Fibroblast of villous mesenchyme (primary cell): Measurements from ENCODE around the gene EPC2. TPM values are rescaled to one million over a fixed set of nuclear protein-coding genes. Genes with fewer than 3 reads are reported as not detected.
A peak's percentile ranks its signal among the peaks of the same experiment; 100 is the strongest.
"Not testable (repeated sequence)": the region's sequence is repeated elsewhere in the genome, so short reads cannot be mapped to it uniquely, and the experiment has no call there.

Experiments used
- DNase-seq: peaks from one replicate; pipeline ENCODE4 v3.0.0-alpha.2; 2010; ENCODE audit warnings: low read depth
- H3K4me3 ChIP-seq: 2 replicates; pipeline ENCODE4 v1.5.1; 2011; ENCODE audit warnings: low read depth, mild to moderate bottlenecking, low read length
- CTCF ChIP-seq: IDR thresholded peaks from 2 replicates; pipeline ENCODE4 v1.5.1; 2012; ENCODE audit warnings: low read depth, mild to moderate bottlenecking, low read length; ENCODE audit not compliant: insufficient read depth
- total RNA-seq: library from RNA; depleted of rRNA; stranded (reverse); fragments of >200 nt; gene quantifications from 2 replicates; pipeline ENCODE4 v1.2.3, GENCODE V29; 2012

The EPC2 gene
- total RNA-seq, 1 donor = 23.3 TPM

GRCh38 chr2:148654435-148654834, 9.9 kb downstream of the EPC2 start:
- no peak for TF ChIP-seq CTCF
- H3K4me3 ChIP-seq = no peak overlapping the region
- no peak for DNase-seq

GRCh38 chr2:148656516-148656915, 12.0 kb downstream of the EPC2 start:
- H3K4me3 ChIP-seq = no peak overlapping the region
- TF ChIP-seq CTCF = no peak

GRCh38 chr2:148658807-148659722, 14.5 kb downstream of the EPC2 start:
- no peak for TF ChIP-seq CTCF
- no peak overlapping the region for H3K4me3 ChIP-seq
- DNase-seq = peak; percentile 81

More at GRCh38 chr2:148656516-148656915, 12.0 kb downstream of the EPC2 start:
- DNase-seq = no peak

GRCh38 chr2:148660999-148661398, 16.4 kb downstream of the EPC2 start:
- no peak overlapping the region for H3K4me3 ChIP-seq
- DNase-seq = peak; percentile 60
- TF ChIP-seq CTCF = no peak

GRCh38 chr2:148662332-148662731, 17.8 kb downstream of the EPC2 start:
- H3K4me3 ChIP-seq, DNase-seq: not testable (repeated sequence)

GRCh38 chr2:148664229-148664628, 19.7 kb downstream of the EPC2 start:
- H3K4me3 ChIP-seq = no peak overlapping the region
- no peak for DNase-seq
- no peak for TF ChIP-seq CTCF

GRCh38 chr2:148666555-148666954, 22.0 kb downstream of the EPC2 start:
- H3K4me3 ChIP-seq = no peak overlapping the region
- no peak for DNase-seq
- TF ChIP-seq CTCF = no peak
